Naive thymus-derived CD4-positive, alpha-beta T cell (primary cell): Measurements from ENCODE around the gene H6PD. TPM values are rescaled to one million over a fixed set of nuclear protein-coding genes. Genes with fewer than 3 reads are reported as not detected.

Experiments used
- ATAC-seq: fragments of 150-1000 bp; cut with Tn5 transposase; 2 replicates; pipeline ENCODE4 v1.10.0; 2021; ENCODE audit warnings: mild to moderate bottlenecking, moderate library complexity
- CTCF ChIA-PET: fragments of 350-600 bp; sonication (Branson Sonifier 250); formaldehyde crosslinking; loops from one replicate; lab custom pipeline; 2021; ENCODE audit warnings: antibody characterized with exemption; lab: Charles Lee
- POLR2A ChIA-PET: fragments of 350-600 bp; sonication (Branson Sonifier 250); formaldehyde crosslinking; loops from one replicate; lab custom pipeline; 2021; ENCODE audit warnings: antibody characterized with exemption, inconsistent platforms; lab: Charles Lee
- DNase-seq, 9 donors: peaks; one replicate each; pipeline versions ENCODE4 v3.0.0 to v3.0.0-alpha.2; 2020 to 2022; ENCODE audit warnings: mixed read lengths in 1 of 9
- H3K27ac ChIP-seq: one replicate; pipeline ENCODE4 v1.7.0; 2013; ENCODE audit warnings: mild to moderate bottlenecking, low read depth, low read length, moderate library complexity
- H3K27me3 ChIP-seq, 2 donors: one replicate each; pipeline ENCODE4 v1.7.0; 2013; ENCODE audit warnings: low read length in 2 of 2, mild to moderate bottlenecking in 2 of 2, moderate library complexity in 2 of 2; ENCODE audit not compliant: control insufficient read depth in 2 of 2, insufficient read depth in 2 of 2
- H3K36me3 ChIP-seq, 3 experiments: 1 replicate in 2 of 3; 2 replicates in 1 of 3; pipeline ENCODE4 v1.7.0; 2013; ENCODE audit warnings: low read length in 3 of 3, mild to moderate bottlenecking in 3 of 3, moderate library complexity in 1 of 3; ENCODE audit not compliant: insufficient read depth in 3 of 3, control insufficient read depth in 2 of 3
- H3K4me1 ChIP-seq, 2 donors: one replicate each; pipeline ENCODE4 v1.7.0; 2013; ENCODE audit warnings: low read length in 2 of 2, mild to moderate bottlenecking in 2 of 2, moderate library complexity in 1 of 2; ENCODE audit not compliant: control insufficient read depth in 2 of 2, insufficient read depth in 2 of 2
- H3K4me3 ChIP-seq: 2 replicates; pipeline ENCODE4 v1.7.0; 2013; ENCODE audit warnings: mild to moderate bottlenecking, low read length
- H3K9me3 ChIP-seq, 3 experiments: 1 replicate in 2 of 3; 2 replicates in 1 of 3; pipeline ENCODE4 v1.7.0; 2013; ENCODE audit warnings: low read length in 3 of 3; ENCODE audit not compliant: control insufficient read depth in 2 of 3
- H3K27ac Mint-ChIP-seq, 9 donors: one replicate each; pipeline ENCODE4 v1.8.0; 2020 to 2022; ENCODE audit warnings: mixed read lengths in 9 of 9, mild to moderate bottlenecking in 8 of 9, moderate library complexity in 5 of 9, inconsistent platforms in 2 of 9
- H3K27me3 Mint-ChIP-seq, 5 donors: one replicate each; pipeline ENCODE4 v1.8.0; 2021 to 2022; ENCODE audit warnings: mixed read lengths in 5 of 5, mild to moderate bottlenecking in 1 of 5
- H3K36me3 Mint-ChIP-seq, 5 donors: one replicate each; pipeline ENCODE4 v1.8.0; 2020 to 2022; ENCODE audit warnings: mixed read lengths in 5 of 5, mild to moderate bottlenecking in 3 of 5, inconsistent platforms in 1 of 5
- H3K4me1 Mint-ChIP-seq, 7 donors: one replicate each; pipeline ENCODE4 v1.8.0; 2020 to 2022; ENCODE audit warnings: mixed read lengths in 7 of 7, mild to moderate bottlenecking in 3 of 7, inconsistent platforms in 1 of 7
- H3K4me3 Mint-ChIP-seq, 10 donors: one replicate each; pipeline ENCODE4 v1.8.0; 2020 to 2022; ENCODE audit warnings: mild to moderate bottlenecking in 10 of 10, mixed read lengths in 10 of 10, moderate library complexity in 6 of 10, inconsistent platforms in 2 of 10
- H3K9me3 Mint-ChIP-seq, 11 donors: one replicate each; pipeline ENCODE4 v1.8.0; 2020 to 2022; ENCODE audit warnings: mixed read lengths in 11 of 11, mild to moderate bottlenecking in 4 of 11, inconsistent platforms in 1 of 11, moderate library complexity in 1 of 11
- intact Hi-C, 2 donors: fragments of 100-400 bp; cut with micrococcal nuclease; formaldehyde crosslinking; loops; one replicate each; pipeline ENCODE4 v1.15.1; 2023
- polyA plus RNA-seq, 2 donors: library from polyadenylated mRNA; unstranded; fragments of 300-500 nt; fragmentation: Illumina TruSeq; gene quantifications; one replicate each; pipeline ENCODE4 v1.2.3, GENCODE V29; 2021
- total RNA-seq, 6 experiments: library from RNA in 5 of 6; stranded (reverse) in 5 of 6; gene quantifications; 1 replicate in 5 of 6; 2 replicates in 1 of 6; pipeline ENCODE4 v1.2.3 and lab custom pipeline; 2021 to 2026

The H6PD gene
- total and polyA plus RNA-seq, 7 experiments from 2014 or later, result 12.1 to 27.6 (median 19.3) TPM

DNA sequence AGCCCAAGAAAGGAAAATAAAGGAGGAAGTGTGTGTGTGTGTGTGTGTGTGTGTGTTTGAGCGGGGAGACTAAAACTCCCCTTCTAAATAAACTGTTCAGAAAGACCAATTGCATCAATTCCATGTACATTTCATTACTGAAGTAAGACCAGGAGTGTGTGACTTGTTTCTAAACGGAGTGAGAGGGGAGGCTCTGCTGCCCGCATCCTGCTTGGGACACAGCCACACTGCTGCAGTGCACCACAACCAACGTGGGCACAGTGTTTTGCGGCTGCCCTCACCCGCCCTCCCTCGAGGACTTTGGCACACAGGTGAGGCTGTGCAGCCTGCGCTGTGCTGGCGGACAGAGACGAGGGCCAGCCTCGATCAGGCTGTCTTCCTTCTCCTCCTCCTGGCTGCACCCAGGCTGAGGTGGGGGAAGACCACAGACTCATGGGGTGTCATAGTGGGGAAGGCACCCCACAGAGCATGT lies 31.0 kb upstream of the H6PD start:
- H3K27me3 ChIP-seq, result peaks cover 3 to 16% of the 10 kb centered on the region in 2 donors
- Mint-ChIP-seq H3K27ac (no peak overlapping the region), H3K4me1 (peaks cover 22 to 39% (median 32%) of the 10 kb centered on the region in 7 donors), H3K36me3 (peaks cover 0 to 11% (median 0%) of the 10 kb centered on the region in 5 donors), H3K9me3 (no peaks in the 10 kb centered on the region), H3K27me3 (peaks cover 79 to 84% (median 81%) of the 10 kb centered on the region in 5 donors), H3K4me3 (peak overlapping the region in 2 of 10 donors; percentile 4 to 55)
- no peaks in the 10 kb centered on the region for H3K36me3 ChIP-seq
- ATAC-seq, result peak; percentile 45
- intact Hi-C loops, result no loop called here
- ChIA-PET CTCF (interaction anchor here (1.8 kb wide), 1 partner anchor 93 kb away, joined by 4 read pairs; no protein-coding TSS in a partner anchor), POLR2A (no interaction called here)
- DNase-seq, result peak in 5 of 9 donors; percentile 15 to 36 (median 27)
- H3K9me3 ChIP-seq, result no peaks in the 10 kb centered on the region
- no peak overlapping the region for H3K4me3 ChIP-seq
- H3K27ac ChIP-seq, result no peak overlapping the region
- peaks cover 9 to 25% of the 10 kb centered on the region in 2 donors for H3K4me1 ChIP-seq

DNA sequence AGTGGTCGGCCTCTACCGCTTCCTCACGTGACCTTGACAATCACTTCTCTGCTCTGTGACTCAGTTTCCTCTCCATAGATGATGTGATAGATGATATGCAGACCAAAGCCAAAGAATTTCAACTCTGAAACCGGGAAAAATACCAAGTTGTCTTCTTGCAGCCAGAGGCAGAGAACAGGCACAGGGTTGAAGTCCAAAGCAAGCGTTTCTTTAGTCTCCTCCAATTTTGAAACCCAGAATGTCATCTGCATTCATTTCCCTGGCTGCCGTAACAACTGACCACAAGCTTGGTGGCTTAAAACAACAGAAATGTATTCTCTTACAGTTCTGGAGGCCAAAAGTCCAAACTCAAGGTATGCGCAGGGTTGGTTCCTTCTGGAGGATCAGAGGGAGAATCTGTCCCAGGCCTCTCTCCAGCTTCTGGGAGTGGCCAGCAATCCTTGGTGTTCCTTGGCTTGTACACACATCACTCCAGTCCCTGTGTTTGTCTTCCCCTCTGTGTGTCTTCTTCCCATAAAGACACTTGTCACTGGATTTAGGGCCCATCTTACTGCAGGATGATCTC lies 30.3 kb upstream of the H6PD start:
- no peak for ATAC-seq
- intact Hi-C loops, result no loop called here
- no peak for DNase-seq
- Mint-ChIP-seq H3K9me3 (no peaks in the 10 kb centered on the region), H3K27ac (no peak overlapping the region), H3K4me3 (peak overlapping the region in 1 of 10 donors; percentile 12), H3K36me3 (peaks cover 0 to 11% (median 0%) of the 10 kb centered on the region in 5 donors), H3K4me1 (peaks cover 22 to 39% (median 32%) of the 10 kb centered on the region in 7 donors), H3K27me3 (peaks cover 74 to 81% (median 78%) of the 10 kb centered on the region in 5 donors)
- Histone ChIP-seq H3K4me3 (no peak overlapping the region), H3K4me1 (peaks cover 9 to 25% of the 10 kb centered on the region in 2 donors), H3K27ac (no peak overlapping the region), H3K27me3 (peaks cover 3 to 16% of the 10 kb centered on the region in 2 donors), H3K36me3 (no peaks in the 10 kb centered on the region), H3K9me3 (no peaks in the 10 kb centered on the region)
- POLR2A ChIA-PET, result no interaction called here
- CTCF ChIA-PET, result no interaction called here

DNA sequence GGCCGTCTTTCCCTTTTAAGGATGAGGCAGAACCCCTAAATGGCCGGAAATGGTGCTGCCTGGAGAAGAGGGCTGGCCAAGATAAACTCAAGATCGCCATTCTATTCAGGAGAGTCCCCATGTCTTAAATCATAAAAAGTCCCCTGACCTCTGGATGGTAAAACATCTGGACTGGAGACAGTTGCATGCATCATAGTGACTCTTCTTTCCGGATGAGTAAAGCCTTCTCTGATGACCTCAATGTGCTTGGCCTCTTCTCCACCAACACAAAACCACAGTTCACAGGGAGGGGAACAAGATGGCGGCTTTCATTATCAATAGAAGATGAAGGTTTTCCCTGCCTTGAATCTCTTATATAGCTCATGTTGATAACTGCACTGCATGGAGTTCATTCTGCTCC lies 27.5 kb upstream of the H6PD start:
- no peaks in the 10 kb centered on the region for H3K9me3 ChIP-seq
- peaks cover 50 to 76% (median 57%) of the 10 kb centered on the region in 5 donors for H3K27me3 Mint-ChIP-seq
- peaks cover 0 to 11% (median 0%) of the 10 kb centered on the region in 5 donors for H3K36me3 Mint-ChIP-seq
- ChIA-PET POLR2A (no interaction called here), CTCF (no interaction called here)
- no peaks in the 10 kb centered on the region for H3K36me3 ChIP-seq
- H3K9me3 Mint-ChIP-seq, result no peaks in the 10 kb centered on the region
- no peak overlapping the region for H3K27ac Mint-ChIP-seq
- H3K4me3 Mint-ChIP-seq, result no peak overlapping the region
- DNase-seq (no peak), ATAC-seq (no peak)
- H3K27ac ChIP-seq, result no peak overlapping the region
- peaks cover 12 to 22% (median 19%) of the 10 kb centered on the region in 7 donors for H3K4me1 Mint-ChIP-seq
- intact Hi-C loops, result no loop called here
- H3K4me3 ChIP-seq, result no peak overlapping the region
- H3K4me1 ChIP-seq, result peaks cover 5 to 14% of the 10 kb centered on the region in 2 donors
- H3K27me3 ChIP-seq, result peaks cover 0 to 9% of the 10 kb centered on the region in 2 donors

DNA sequence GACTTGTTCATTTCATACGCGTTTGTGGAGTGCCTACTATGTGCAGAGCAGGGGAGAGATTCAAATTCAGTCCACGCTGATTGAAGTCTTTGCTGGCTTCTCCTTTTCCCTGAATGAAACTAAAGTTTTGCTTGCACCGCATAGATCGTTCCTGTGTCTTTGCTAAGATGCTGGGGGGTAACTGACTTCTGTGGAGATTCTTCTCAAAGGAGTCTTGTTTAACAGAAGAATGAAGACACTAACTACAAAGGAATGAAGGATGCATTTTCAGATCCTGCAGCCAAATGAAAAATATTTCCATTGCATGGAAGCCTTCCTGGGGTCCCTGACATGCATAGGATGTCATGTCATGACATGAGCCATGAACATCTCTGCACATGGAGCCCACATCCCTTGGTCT lies 26.9 kb upstream of the H6PD start:
- H3K4me3 Mint-ChIP-seq, result no peak overlapping the region
- peaks cover 0 to 3% of the 10 kb centered on the region in 2 donors for H3K27me3 ChIP-seq
- DNase-seq (no peak), ATAC-seq (no peak)
- H3K36me3 ChIP-seq, result no peaks in the 10 kb centered on the region
- no peaks in the 10 kb centered on the region for H3K9me3 Mint-ChIP-seq
- intact Hi-C loops, result no loop called here
- no peak overlapping the region for H3K27ac Mint-ChIP-seq
- no peak overlapping the region for H3K27ac ChIP-seq
- H3K4me3 ChIP-seq, result no peak overlapping the region
- ChIA-PET CTCF (no interaction called here), POLR2A (no interaction called here)
- peaks cover 44 to 69% (median 51%) of the 10 kb centered on the region in 5 donors for H3K27me3 Mint-ChIP-seq
- peaks cover 0 to 11% (median 0%) of the 10 kb centered on the region in 5 donors for H3K36me3 Mint-ChIP-seq
- peaks cover 0 to 8% of the 10 kb centered on the region in 2 donors for H3K4me1 ChIP-seq
- no peaks in the 10 kb centered on the region for H3K9me3 ChIP-seq
- H3K4me1 Mint-ChIP-seq, result peaks cover 5 to 16% (median 13%) of the 10 kb centered on the region in 7 donors

DNA sequence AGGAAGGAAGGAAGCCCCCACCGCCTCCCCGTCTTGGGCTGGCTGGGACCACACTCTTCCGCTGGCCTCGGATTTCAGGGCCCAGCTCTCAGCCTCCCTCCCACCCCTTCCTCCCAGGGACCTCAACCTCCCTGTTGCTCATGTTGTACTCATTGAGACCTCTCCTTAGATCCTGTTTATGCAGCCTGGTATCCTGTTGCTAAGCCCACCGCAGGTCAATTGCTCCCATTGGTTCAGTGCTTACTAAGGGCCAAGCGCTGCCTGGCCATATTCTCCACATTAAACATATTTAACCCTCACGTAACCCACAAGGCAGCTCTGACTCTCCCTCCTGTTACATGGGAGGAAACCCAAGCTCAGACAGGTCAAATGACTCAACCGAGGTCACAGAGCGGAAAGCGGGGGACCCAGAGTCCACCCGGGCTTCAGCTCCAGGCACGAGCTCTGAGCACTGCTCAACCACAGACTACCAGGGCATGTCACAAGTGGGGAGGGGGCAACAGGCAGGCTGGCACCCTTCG lies 23.2 kb upstream of the H6PD start:
- H3K27me3 ChIP-seq, result peaks cover 0 to 3% of the 10 kb centered on the region in 2 donors
- Mint-ChIP-seq H3K27me3 (peaks cover 17 to 41% (median 20%) of the 10 kb centered on the region in 5 donors), H3K4me3 (no peak overlapping the region), H3K36me3 (peaks cover 0 to 7% (median 0%) of the 10 kb centered on the region in 5 donors), H3K9me3 (no peaks in the 10 kb centered on the region), H3K27ac (peak overlapping the region in 1 of 9 donors; percentile 80), H3K4me1 (peaks cover 0 to 2% (median 0%) of the 10 kb centered on the region in 7 donors)
- ChIA-PET POLR2A (no interaction called here), CTCF (interaction anchor here (1.5 kb wide), 1 partner anchor 10 kb away, joined by 3 read pairs; no protein-coding TSS in a partner anchor)
- no peak overlapping the region for H3K27ac ChIP-seq
- no peaks in the 10 kb centered on the region for H3K36me3 ChIP-seq
- H3K4me3 ChIP-seq, result no peak overlapping the region
- ATAC-seq (no peak), DNase-seq (no peak)
- H3K9me3 ChIP-seq, result no peaks in the 10 kb centered on the region
- intact Hi-C loops, result no loop called here
- no peaks in the 10 kb centered on the region for H3K4me1 ChIP-seq

DNA sequence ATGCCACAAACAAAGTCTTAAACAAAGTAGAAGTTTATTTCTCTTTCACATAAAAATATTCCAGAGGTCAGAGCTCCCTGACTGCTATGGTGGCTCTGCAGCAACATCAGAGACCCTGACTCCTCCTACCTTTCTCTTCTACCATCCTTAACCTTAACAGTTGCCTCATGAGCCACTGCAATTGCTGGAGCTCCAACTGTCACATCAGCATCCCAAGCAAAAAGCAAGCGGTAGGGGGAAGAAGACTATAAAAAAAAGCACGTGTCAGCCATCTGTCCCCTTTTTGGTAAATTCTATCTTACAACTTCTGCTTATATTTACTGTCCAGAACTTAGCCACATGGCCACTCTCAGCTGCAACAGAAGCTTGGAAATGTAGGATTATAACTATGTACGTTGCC lies 21.8 kb upstream of the H6PD start:
- Histone ChIP-seq H3K36me3 (no peaks in the 10 kb centered on the region), H3K27ac (no peak overlapping the region), H3K4me3 (no peak overlapping the region), H3K9me3 (no peaks in the 10 kb centered on the region), H3K27me3 (no peaks in the 10 kb centered on the region), H3K4me1 (no peaks in the 10 kb centered on the region)
- ChIA-PET POLR2A (no interaction called here), CTCF (no interaction called here)
- no peak overlapping the region for H3K4me3 Mint-ChIP-seq
- intact Hi-C loops, result no loop called here
- no peak for ATAC-seq
- peaks cover 0 to under 1% (median 0%) of the 10 kb centered on the region in 5 donors for H3K36me3 Mint-ChIP-seq
- no peak overlapping the region for H3K27ac Mint-ChIP-seq
- peaks cover 9 to 34% (median 11%) of the 10 kb centered on the region in 5 donors for H3K27me3 Mint-ChIP-seq
- peaks cover 0 to 2% (median 0%) of the 10 kb centered on the region in 7 donors for H3K4me1 Mint-ChIP-seq
- no peaks in the 10 kb centered on the region for H3K9me3 Mint-ChIP-seq
- DNase-seq, result no peak
